Cardiac muscle cell (in vitro differentiated cells and primary cell): ENCODE measurements around the gene DSG2. TPM values are rescaled to one million over a fixed set of nuclear protein-coding genes. Genes with fewer than 3 reads are reported as not detected.

ENCODE experiments used
- DNase-seq, 2 donors: peaks; one replicate each; pipeline versions ENCODE4 v3.0.0 to v3.0.0-alpha.2; 2010 to 2017; ENCODE audit warnings: low read depth in 1 of 2, low spot score in 1 of 2
- H3K27ac ChIP-seq: fragments of 200-600 bp; sonication (generic); 2 replicates; pipeline ENCODE4 v1.5.1; 2016
- H3K27me3 ChIP-seq: fragments of 200-600 bp; sonication (generic); 2 replicates; pipeline ENCODE4 v1.6.0; 2016; ENCODE audit warnings: control low read depth
- H3K36me3 ChIP-seq: fragments of 200-600 bp; sonication (generic); 2 replicates; pipeline ENCODE4 v1.5.1; 2016; ENCODE audit warnings: control low read depth
- H3K4me1 ChIP-seq: fragments of 200-600 bp; sonication (generic); 2 replicates; pipeline ENCODE4 v1.8.1; 2017; ENCODE audit warnings: low read depth, mild to moderate bottlenecking, mixed run types
- H3K4me3 ChIP-seq: fragments of 200-600 bp; sonication (generic); 2 replicates; pipeline ENCODE4 v1.5.1; 2016; ENCODE audit warnings: mild to moderate bottlenecking
- H3K9me3 ChIP-seq: fragments of 200-600 bp; sonication (generic); 2 replicates; pipeline ENCODE4 v1.5.1; 2017; ENCODE audit warnings: low read depth, mild to moderate bottlenecking, control low read depth
- CTCF ChIP-seq: IDR thresholded peaks from 2 replicates; pipeline ENCODE4 v1.5.1; 2012; ENCODE audit warnings: low read depth, mild to moderate bottlenecking, low read length
- polyA plus RNA-seq: library from polyadenylated mRNA; unstranded; fragments of >200 nt; fragmentation: Nextera tagmentation; extraction: Ambion mirVana; gene quantifications from 2 replicates; pipeline ENCODE4 v1.2.1, GENCODE V29; 2016
- total RNA-seq: library from RNA; depleted of rRNA; stranded (reverse); fragments of >200 nt; gene quantifications from 2 replicates; pipeline ENCODE4 v1.2.3, GENCODE V29; 2016

DSG2 gene
- total and polyA plus RNA-seq, 2 experiments from 2014 or later: 34.1 to 45.3 TPM

- Histone ChIP-seq H3K36me3 (peaks cover 19% of the 10 kb centered on the region), H3K27me3 (no peaks in the 10 kb centered on the region), H3K4me3 (no peak overlapping the region), H3K4me1 (no peaks in the 10 kb centered on the region), H3K27ac (no peak overlapping the region), H3K9me3 (no peaks in the 10 kb centered on the region)
- no peak for TF ChIP-seq CTCF
- peak in 1 of 2 donors; percentile 3 for DNase-seq
Observed at GRCh38 chr18:31546476-31546875, 48.5 kb downstream of the DSG2 start.

GRCh38 chr18:31548853-31549252 lies 50.9 kb downstream of the DSG2 start:
- Histone ChIP-seq H3K36me3 (peaks cover 12% of the 10 kb centered on the region), H3K4me1 (no peaks in the 10 kb centered on the region), H3K27ac (no peak overlapping the region), H3K4me3 (no peak overlapping the region), H3K9me3 (no peaks in the 10 kb centered on the region), H3K27me3 (no peaks in the 10 kb centered on the region)
- no peak for TF ChIP-seq CTCF
- DNase-seq: no peak

- peak overlapping the region; percentile 4 for H3K27ac ChIP-seq
- TF ChIP-seq CTCF: no peak
Observed at GRCh38 chr18:31549416-31549815, 51.4 kb downstream of the DSG2 start.

GRCh38 chr18:31551883-31552282 lies 53.9 kb downstream of the DSG2 start:
- no peak overlapping the region for H3K27ac ChIP-seq
- H3K4me1 ChIP-seq: no peaks in the 10 kb centered on the region
- no peak for TF ChIP-seq CTCF
- no peak for DNase-seq
- no peaks in the 10 kb centered on the region for H3K9me3 ChIP-seq
- no peaks in the 10 kb centered on the region for H3K36me3 ChIP-seq
- H3K27me3 ChIP-seq: no peaks in the 10 kb centered on the region
- no peak overlapping the region for H3K4me3 ChIP-seq

More at GRCh38 chr18:31549416-31549815, 51.4 kb downstream of the DSG2 start:
- H3K4me1 ChIP-seq: no peaks in the 10 kb centered on the region
- no peak overlapping the region for H3K4me3 ChIP-seq
- H3K9me3 ChIP-seq: no peaks in the 10 kb centered on the region
- DNase-seq: no peak
- peaks cover 12% of the 10 kb centered on the region for H3K36me3 ChIP-seq
- H3K27me3 ChIP-seq: no peaks in the 10 kb centered on the region

- H3K27me3 ChIP-seq: no peaks in the 10 kb centered on the region
Observed at GRCh38 chr18:31553800-31554199, 55.8 kb downstream of the DSG2 start.

More at GRCh38 chr18:31553800-31554199, 55.8 kb downstream of the DSG2 start:
- H3K27ac ChIP-seq: no peak overlapping the region
- no peaks in the 10 kb centered on the region for H3K4me1 ChIP-seq
- no peak for TF ChIP-seq CTCF
- H3K4me3 ChIP-seq: no peak overlapping the region
- DNase-seq: no peak
- no peaks in the 10 kb centered on the region for H3K9me3 ChIP-seq
- H3K36me3 ChIP-seq: no peaks in the 10 kb centered on the region
